Suprapubic skin (tissue), 4 donors: ENCODE results near the gene C3.
A peak's percentile ranks its signal among the peaks of the same experiment; 100 is the strongest.

ENCODE experiments used
- EP300 ChIP-seq: sonication (generic); formaldehyde crosslinking; IDR thresholded peaks from one replicate; pipeline ENCODE4 v1.6.1; 2017; ENCODE audit warnings: antibody characterized with exemption
- POLR2A ChIP-seq, 2 donors: fragments of 450-650 bp; IDR thresholded peaks; one replicate each; pipeline ENCODE4 v1.6.1; 2017; ENCODE audit warnings: antibody characterized with exemption in 2 of 2, mild to moderate bottlenecking in 2 of 2, moderate library complexity in 2 of 2
- POLR2AphosphoS5 ChIP-seq, 3 donors: sonication (generic); formaldehyde crosslinking; IDR thresholded peaks; one replicate each; pipeline ENCODE4 v1.6.1; 2017; ENCODE audit warnings: antibody characterized with exemption in 3 of 3
- TF ChIP-seq, protein P1 (sequence below), 2 donors: fragments of 200-600 bp in 1 of 2; fragments of 450-650 bp in 1 of 2; sonication (generic) in 1 of 2; IDR thresholded peaks; one replicate each; pipeline ENCODE4 v1.5.1; 2016 to 2019; ENCODE audit warnings: antibody characterized with exemption in 2 of 2, mild to moderate bottlenecking in 1 of 2, moderate library complexity in 1 of 2

DNA sequence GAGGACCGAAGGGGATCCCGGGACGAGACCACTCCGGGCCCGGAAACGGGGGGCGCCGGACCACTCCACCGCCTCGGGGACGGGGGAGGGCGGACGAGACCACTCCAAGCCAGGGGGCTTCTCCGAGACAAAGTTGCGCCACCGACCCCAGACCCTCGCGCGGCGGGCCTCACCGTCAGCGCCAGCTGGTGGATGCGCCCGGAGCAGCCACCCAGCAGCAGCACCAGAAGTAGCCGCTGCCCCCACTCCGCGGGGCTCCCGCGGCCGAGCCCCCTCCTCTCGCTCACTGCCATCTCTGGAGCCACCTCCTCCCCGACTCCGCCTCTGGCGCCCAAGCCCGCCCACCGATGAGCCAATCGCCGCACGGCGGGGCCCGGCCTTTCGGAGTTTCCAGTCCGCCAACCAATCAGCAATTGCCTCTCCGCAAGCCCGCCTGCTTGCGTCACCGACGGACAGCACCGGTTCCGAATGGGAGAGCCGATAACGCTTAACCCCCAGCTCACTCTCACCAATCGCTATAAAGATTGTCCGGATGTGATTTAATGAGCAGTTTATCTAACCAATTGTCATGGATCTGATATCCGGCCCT lies 16.9 kb upstream of the C3 start, which contains the start of gene GPR108:
- no peak for TF ChIP-seq EP300
- TF ChIP-seq, protein P1, sequence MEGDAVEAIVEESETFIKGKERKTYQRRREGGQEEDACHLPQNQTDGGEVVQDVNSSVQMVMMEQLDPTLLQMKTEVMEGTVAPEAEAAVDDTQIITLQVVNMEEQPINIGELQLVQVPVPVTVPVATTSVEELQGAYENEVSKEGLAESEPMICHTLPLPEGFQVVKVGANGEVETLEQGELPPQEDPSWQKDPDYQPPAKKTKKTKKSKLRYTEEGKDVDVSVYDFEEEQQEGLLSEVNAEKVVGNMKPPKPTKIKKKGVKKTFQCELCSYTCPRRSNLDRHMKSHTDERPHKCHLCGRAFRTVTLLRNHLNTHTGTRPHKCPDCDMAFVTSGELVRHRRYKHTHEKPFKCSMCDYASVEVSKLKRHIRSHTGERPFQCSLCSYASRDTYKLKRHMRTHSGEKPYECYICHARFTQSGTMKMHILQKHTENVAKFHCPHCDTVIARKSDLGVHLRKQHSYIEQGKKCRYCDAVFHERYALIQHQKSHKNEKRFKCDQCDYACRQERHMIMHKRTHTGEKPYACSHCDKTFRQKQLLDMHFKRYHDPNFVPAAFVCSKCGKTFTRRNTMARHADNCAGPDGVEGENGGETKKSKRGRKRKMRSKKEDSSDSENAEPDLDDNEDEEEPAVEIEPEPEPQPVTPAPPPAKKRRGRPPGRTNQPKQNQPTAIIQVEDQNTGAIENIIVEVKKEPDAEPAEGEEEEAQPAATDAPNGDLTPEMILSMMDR (IDR thresholded peaks at IDR 0.05): no peak
- TF ChIP-seq POLR2AphosphoS5 (IDR thresholded peaks at IDR 0.05): peak in 2 of 3 donors; percentile 78 to 84
- TF ChIP-seq POLR2A (IDR thresholded peaks at IDR 0.05): no peak
